H9 (cell line): ENCODE measurements around the gene ZYG11A. TPM values are rescaled to one million over a fixed set of nuclear protein-coding genes. Genes with fewer than 3 reads are reported as not detected.
A peak's percentile ranks its signal among the peaks of the same experiment; 100 is the strongest.

Experiments used
- DNase-seq: peaks from one replicate; pipeline ENCODE4 v3.0.0-alpha.2; 2017
- H2AFZ ChIP-seq: one replicate; pipeline ENCODE4 v1.6.1; 2013; ENCODE audit warnings: mild to moderate bottlenecking, low read length, control low read depth, moderate library complexity
- H2AK5ac ChIP-seq: 2 replicates; pipeline ENCODE4 v1.6.1; 2013; ENCODE audit warnings: low read length, control low read depth, mixed read lengths; ENCODE audit not compliant: insufficient read length
- H2BK120ac ChIP-seq: one replicate; pipeline ENCODE4 v1.6.1; 2013; ENCODE audit warnings: low read depth, mild to moderate bottlenecking, low read length, control low read depth, inconsistent platforms; ENCODE audit not compliant: poor library complexity, severe bottlenecking
- H2BK12ac ChIP-seq: 2 replicates; pipeline ENCODE4 v1.6.1; 2013; ENCODE audit warnings: low read length, control low read depth, mixed read lengths, low read depth; ENCODE audit not compliant: insufficient read length
- H2BK15ac ChIP-seq: 2 replicates; pipeline ENCODE4 v1.6.1; 2013; ENCODE audit warnings: low read depth, low read length, control low read depth
- H2BK20ac ChIP-seq: one replicate; pipeline ENCODE4 v1.6.1; 2013; ENCODE audit warnings: low read depth, mild to moderate bottlenecking, low read length, control low read depth, inconsistent platforms; ENCODE audit not compliant: poor library complexity, severe bottlenecking
- H2BK5ac ChIP-seq: 2 replicates; pipeline ENCODE4 v1.6.1; 2013; ENCODE audit warnings: low read length, control low read depth, mixed read lengths; ENCODE audit not compliant: insufficient read length
- H3K14ac ChIP-seq: 2 replicates; pipeline ENCODE4 v1.6.1; 2013; ENCODE audit warnings: low read length, control low read depth; ENCODE audit not compliant: insufficient read depth
- H3K18ac ChIP-seq: 2 replicates; pipeline ENCODE4 v1.6.1; 2013; ENCODE audit warnings: low read depth, mild to moderate bottlenecking, mixed read lengths, low read length, control low read depth; ENCODE audit not compliant: insufficient read length
- H3K23ac ChIP-seq: 2 replicates; pipeline ENCODE4 v1.6.1; 2013; ENCODE audit warnings: low read length, control low read depth, mixed read lengths, low read depth; ENCODE audit not compliant: insufficient read length
- H3K23me2 ChIP-seq: 2 replicates; pipeline ENCODE4 v1.6.1; 2013; ENCODE audit warnings: low read depth, mild to moderate bottlenecking, mixed read lengths, low read length, control low read depth; ENCODE audit not compliant: insufficient read length, poor library complexity, severe bottlenecking
- H3K27ac ChIP-seq: 2 replicates; pipeline ENCODE4 v1.5.1; 2013; ENCODE audit warnings: low read length, control low read depth, mixed read lengths, low read depth; ENCODE audit not compliant: insufficient read length
- H3K27me3 ChIP-seq: 2 replicates; pipeline ENCODE4 v1.6.1; 2013; ENCODE audit warnings: low read length, control low read depth, inconsistent platforms; ENCODE audit not compliant: insufficient read depth
- H3K4ac ChIP-seq: 2 replicates; pipeline ENCODE4 v1.6.1; 2013; ENCODE audit warnings: low read depth, mild to moderate bottlenecking, control low read depth, inconsistent platforms, low read length, moderate library complexity
- H3K4me1 ChIP-seq: 2 replicates; pipeline ENCODE4 v1.6.1; 2013; ENCODE audit warnings: low read length, control low read depth, inconsistent platforms; ENCODE audit not compliant: insufficient read depth
- H3K4me2 ChIP-seq: 2 replicates; pipeline ENCODE4 v1.6.1; 2013; ENCODE audit warnings: low read length, control low read depth, mixed read lengths; ENCODE audit not compliant: insufficient read length, insufficient read depth
- H3K56ac ChIP-seq: 2 replicates; pipeline ENCODE4 v1.6.1; 2013; ENCODE audit warnings: low read depth, mild to moderate bottlenecking, mixed read lengths, low read length, control low read depth; ENCODE audit not compliant: insufficient read length
- H3K79me1 ChIP-seq: 2 replicates; pipeline ENCODE4 v1.6.1; 2013; ENCODE audit warnings: low read depth, mild to moderate bottlenecking, moderate library complexity, low read length, control low read depth, inconsistent platforms; ENCODE audit not compliant: insufficient read depth, poor library complexity, severe bottlenecking
- H3K79me2 ChIP-seq: 2 replicates; pipeline ENCODE4 v1.6.1; 2013; ENCODE audit warnings: low read length, control low read depth, inconsistent platforms; ENCODE audit not compliant: insufficient read depth
- H3K9ac ChIP-seq: 2 replicates; pipeline ENCODE4 v1.6.1; 2013; ENCODE audit warnings: low read length, control low read depth, mixed read lengths; ENCODE audit not compliant: insufficient read length; ENCODE audit errors: extremely low read depth
- H3K9me3 ChIP-seq: one replicate; pipeline ENCODE4 v1.6.1; 2013; ENCODE audit warnings: low read depth, low read length, inconsistent platforms; ENCODE audit not compliant: control insufficient read depth
- H3T11ph ChIP-seq: one replicate; pipeline ENCODE4 v1.6.1; 2013; ENCODE audit warnings: mild to moderate bottlenecking, low read length, control low read depth, inconsistent platforms
- H4K20me1 ChIP-seq: one replicate; pipeline ENCODE4 v1.6.1; 2013; ENCODE audit not compliant: control insufficient read depth, insufficient read length, insufficient read depth
- H4K5ac ChIP-seq: 2 replicates; pipeline ENCODE4 v1.6.1; 2013; ENCODE audit warnings: low read depth, mild to moderate bottlenecking, mixed read lengths, low read length, control low read depth; ENCODE audit not compliant: insufficient read length
- H4K8ac ChIP-seq: replicated peaks from 2 replicates; pipeline ENCODE4 v1.6.1; 2013; ENCODE audit warnings: low read length, control low read depth, mixed read lengths, low read depth; ENCODE audit not compliant: insufficient read length
- H4K91ac ChIP-seq: 2 replicates; pipeline ENCODE4 v1.6.1; 2013; ENCODE audit warnings: low read depth, mild to moderate bottlenecking, moderate library complexity, mixed read lengths, low read length, control low read depth; ENCODE audit not compliant: insufficient read length
- H3K27ac Mint-ChIP-seq, 3 experiments: 2 replicates in 2 of 3; 3 replicates in 1 of 3; pipeline ENCODE4 v1.8.0; 2020 to 2021; ENCODE audit warnings: mixed read lengths in 3 of 3, mild to moderate bottlenecking in 1 of 3, moderate library complexity in 1 of 3
- H3K27me3 Mint-ChIP-seq: 2 replicates; pipeline ENCODE4 v1.8.0; 2021; ENCODE audit warnings: low read depth, mild to moderate bottlenecking, moderate library complexity, mixed read lengths
- H3K36me3 Mint-ChIP-seq, 3 experiments: 2 replicates in 2 of 3; 3 replicates in 1 of 3; pipeline ENCODE4 v1.8.0; 2020 to 2021; ENCODE audit warnings: low read depth in 3 of 3, mixed read lengths in 3 of 3; ENCODE audit not compliant: insufficient read depth in 1 of 3
- H3K4me1 Mint-ChIP-seq, 2 experiments: 2 replicates each; pipeline ENCODE4 v1.8.0; 2020; ENCODE audit warnings: mixed read lengths in 2 of 2
- H3K4me3 Mint-ChIP-seq, 2 experiments: 2 replicates in 1 of 2; 3 replicates in 1 of 2; pipeline ENCODE4 v1.8.0; 2020 to 2021; ENCODE audit warnings: mild to moderate bottlenecking in 2 of 2, mixed read lengths in 2 of 2, moderate library complexity in 1 of 2
- H3K9me3 Mint-ChIP-seq, 2 experiments: 2 replicates in 1 of 2; 3 replicates in 1 of 2; pipeline ENCODE4 v1.8.0; 2020; ENCODE audit warnings: mild to moderate bottlenecking in 2 of 2, mixed read lengths in 2 of 2, moderate library complexity in 1 of 2
- CTCF ChIP-seq: fragments of 200-600 bp; sonication (generic); conservative IDR thresholded peaks from 3 replicates; pipeline ENCODE4 v1.8.0; 2021; ENCODE audit warnings: antibody characterized with exemption, mild to moderate bottlenecking
- WGBS: extraction: QIAGEN DNeasy Blood & Tissue Kit; methylation state at CpG from one replicate; pipeline ENCODE4 v1.1.7; 2013; ENCODE audit warnings: missing lambda C conversion rate, low lambda C conversion rate, mixed read lengths; ENCODE audit not compliant: insufficient read length; ENCODE audit errors: extremely low coverage; 5-methylcytosine and 5-hydroxymethylcytosine counted together
- total RNA-seq: library from RNA; stranded (reverse); gene quantifications from 2 replicates; pipeline ENCODE4 v1.2.1, GENCODE V29; 2021

ZYG11A gene
- total RNA-seq, 1 experiment from 2014 or later, result 2.1 TPM

- Histone ChIP-seq H3K9ac (no peak overlapping the region), H3T11ph (no peak overlapping the region), H3K4me2 (no peak overlapping the region), H2BK12ac (no peak overlapping the region), H3K56ac (no peak overlapping the region), H2BK15ac (no peak overlapping the region), H3K79me1 (no peaks in the 10 kb centered on the region), H4K8ac (peak overlapping the region; percentile 18), H3K23ac (no peak overlapping the region), H3K14ac (0 out of 2 replicates have a peak overlapping the region, but pooled peaks have one; percentile 32), H3K23me2 (no peaks in the 10 kb centered on the region), H3K4ac (no peak overlapping the region), H3K9me3 (no peaks in the 10 kb centered on the region), H2BK20ac (no peak overlapping the region), H3K27me3 (no peaks in the 10 kb centered on the region), H3K4me1 (peaks cover under 1% of the 10 kb centered on the region), H2BK5ac (no peak overlapping the region), H4K91ac (no peak overlapping the region), H2AFZ (no peak overlapping the region), H4K5ac (peak overlapping the region; percentile 12), H3K18ac (no peak overlapping the region), H3K27ac (no peak overlapping the region), H2BK120ac (no peak overlapping the region), H4K20me1 (no peaks in the 10 kb centered on the region), H3K79me2 (no peaks in the 10 kb centered on the region), H2AK5ac (no peak overlapping the region)
- H3K9me3 Mint-ChIP-seq, result no peaks in the 10 kb centered on the region
- peaks cover 0 to 3% (median 0%) of the 10 kb centered on the region in 3 experiments; a peak in 1 of 7 replicates for H3K36me3 Mint-ChIP-seq
- peak; percentile 75 for TF ChIP-seq CTCF
- peak; percentile 81 for DNase-seq
- no CpG with 5 or more reads among the region's 20 CpGs for WGBS
- peaks cover 32 to 39% of the 10 kb centered on the region in 2 experiments for H3K4me1 Mint-ChIP-seq
- H3K27me3 Mint-ChIP-seq, result no peaks in the 10 kb centered on the region
- H3K27ac Mint-ChIP-seq, result peak overlapping the region in 1 of 3 experiments; percentile 83; a peak in 1 of 7 replicates
- no peak overlapping the region for H3K4me3 Mint-ChIP-seq
These were observed 62.6 kb downstream of the ZYG11A start for GRCh38 chr1:52904927-52905698.
